GM23248 (cell line): ENCODE measurements around the gene PCBP3.

Experiments
- EZH2 ChIP-seq: fragments of 200-600 bp; sonication (generic); IDR thresholded peaks from 2 replicates; pipeline ENCODE4 v1.6.1; 2018; ENCODE audit warnings: antibody characterized with exemption, mild to moderate bottlenecking; ENCODE audit not compliant: insufficient read depth, poor library complexity, severe bottlenecking
- EZH2phosphoT487 ChIP-seq: fragments of 200-600 bp; sonication (generic); IDR thresholded peaks from 2 replicates; pipeline ENCODE4 v1.6.1; 2018; ENCODE audit warnings: antibody characterized with exemption, moderate library complexity, mild to moderate bottlenecking, low read depth; ENCODE audit not compliant: insufficient read depth

- TF ChIP-seq EZH2 (no peak), EZH2phosphoT487 (no peak)
Observed at GRCh38 chr21:45803618-45804340, 160.3 kb downstream of the PCBP3 start.
